ENCODE data around the gene EIF2B4. TPM values are rescaled to one million over a fixed set of nuclear protein-coding genes. Genes with fewer than 3 reads are reported as not detected.

Gene EIF2B4
- total and polyA plus RNA-seq, 2 of the 13 experiments (the other 11 are each of a cell fraction or from before 2014, with no cell fraction given) = 91.5 to 96.4 TPM

- TF ChIP-seq RFX1 (IDR thresholded peaks at IDR 0.05) (no peak), TEAD2 (CRISPR knock-in tag; IDR thresholded peaks at IDR 0.05) (no peak), ADNP (CRISPR knock-in tag; IDR thresholded peaks at IDR 0.05) (no peak), SP4 (CRISPR knock-in tag; IDR thresholded peaks at IDR 0.05) (peak; percentile 91), ZNF143 (CRISPR knock-in tag; IDR thresholded peaks at IDR 0.05) (peak; percentile 88), HOXA9 (CRISPR knock-in tag; IDR thresholded peaks at IDR 0.05; ENCODE audit: borderline replicate concordance) (no peak), CCDC6 (CRISPR knock-in tag; IDR thresholded peaks at IDR 0.05) (no peak), ZNF619 (CRISPR knock-in tag; IDR thresholded peaks at IDR 0.05) (peak; percentile 96), CSRNP1 (CRISPR knock-in tag; IDR thresholded peaks at IDR 0.05) (peak; percentile 85), ZBTB25 (CRISPR knock-in tag; IDR thresholded peaks at IDR 0.05) (peak; percentile 84; the same call in 1 of the 2 replicates), ZNF83 (CRISPR knock-in tag; IDR thresholded peaks at IDR 0.05; ENCODE audit: borderline replicate concordance) (0 out of 2 replicates have a peak, but pooled peaks have one; percentile 31), ZFP62 (CRISPR knock-in tag; IDR thresholded peaks at IDR 0.05) (peak; percentile 23; the same call in 1 of the 2 replicates), TCF12 (IDR thresholded peaks at IDR 0.05) (no peak), TCF12 (CRISPR knock-in tag; IDR thresholded peaks at IDR 0.05) (peak; percentile 19; the same call in 1 of the 2 replicates), ZNF781 (CRISPR knock-in tag; IDR thresholded peaks at IDR 0.05; ENCODE audit: borderline replicate concordance, not compliant biosample characterization) (peak; percentile 82), ZNF562 (CRISPR knock-in tag; IDR thresholded peaks at IDR 0.05; ENCODE audit: borderline replicate concordance) (no peak), SRSF1 (optimal IDR thresholded peaks at IDR 0.05; ENCODE audit: low read depth, low read length) (peak; percentile 96), ZNF121 (CRISPR knock-in tag; IDR thresholded peaks at IDR 0.05) (no peak), RERE (CRISPR knock-in tag; IDR thresholded peaks at IDR 0.05; ENCODE audit: low read depth) (0 out of 2 replicates have a peak, but pooled peaks have one; percentile 67), CREB1 (IDR thresholded peaks at IDR 0.05) (peak; percentile 77), CREB1 (CRISPR knock-in tag; IDR thresholded peaks at IDR 0.05) (no peak; the same call in 1 of the 2 replicates), ESRRA (CRISPR knock-in tag; IDR thresholded peaks at IDR 0.05; ENCODE audit: low read depth) (no peak)
Observed at GRCh38 chr2:27322766-27323595, 47.2 kb downstream of the EIF2B4 start, which contains the start of gene MPV17 (continued).
